GM21526 (cell line): Measurements from ENCODE around the gene CCNE1.
"Not testable (repeated sequence)": the region's sequence is repeated elsewhere in the genome, so short reads cannot be mapped to it uniquely, and the experiment has no call there.

Source experiments
- ATAC-seq: cut with Tn5 transposase; IDR thresholded peaks from one replicate; pipeline ENCODE4 v1.9.1; 2021; ENCODE audit warnings: moderate library complexity; ENCODE audit not compliant: unreplicated experiment, low FRiP score

The CCNE1 gene

DNA sequence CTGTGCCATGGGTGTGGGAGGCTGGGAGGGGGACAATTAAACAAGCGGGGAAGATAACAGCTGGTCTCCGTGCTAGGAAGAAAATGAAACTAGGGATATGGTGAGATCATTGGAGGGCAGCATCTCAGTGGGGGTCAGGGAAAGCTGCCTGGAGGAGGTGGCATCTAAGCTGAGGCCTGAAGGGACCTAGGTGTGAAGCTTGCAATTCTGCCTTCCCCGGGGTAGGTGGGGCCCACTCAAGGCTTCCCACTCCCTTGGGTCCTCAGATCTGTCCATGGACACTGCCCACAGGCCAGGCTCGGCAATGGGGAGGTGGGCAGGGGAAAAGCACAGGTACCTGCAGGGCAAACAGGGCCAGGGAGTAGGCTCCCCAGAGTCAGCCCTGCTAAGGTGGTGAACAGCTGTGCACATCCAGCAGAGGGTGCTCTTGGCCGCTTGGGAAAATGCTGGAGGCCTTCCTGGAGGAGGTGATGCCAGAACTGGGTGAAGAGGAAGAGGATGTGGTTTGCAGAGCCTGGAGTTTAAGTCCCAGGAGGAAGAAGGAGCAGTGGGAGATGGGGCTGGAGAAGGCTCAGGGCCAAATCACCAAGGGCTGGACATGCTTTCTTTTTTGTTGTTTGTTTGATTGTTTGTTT is 25.7 kb upstream of the CCNE1 start:
- no peak for ATAC-seq

DNA sequence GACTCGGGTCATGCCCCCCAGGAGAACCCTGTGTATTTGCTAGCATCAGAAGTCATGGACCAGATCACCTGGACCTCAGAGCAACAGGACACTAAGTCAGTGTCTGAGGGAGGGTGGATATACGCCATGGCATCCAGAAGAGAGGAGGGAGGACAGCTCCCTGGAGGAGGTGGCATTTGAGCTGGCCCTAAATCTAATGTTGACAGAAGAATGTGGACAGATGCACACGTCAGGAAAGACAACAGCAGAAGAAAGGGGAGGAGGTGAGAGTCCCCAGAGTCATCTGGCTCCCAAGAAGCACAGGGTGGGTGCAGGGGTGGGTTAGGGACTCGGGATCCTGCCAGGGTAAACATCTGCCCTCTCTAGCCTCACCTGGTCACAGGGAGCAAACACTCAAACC is 24.5 kb upstream of the CCNE1 start:
- ATAC-seq: no peak

DNA sequence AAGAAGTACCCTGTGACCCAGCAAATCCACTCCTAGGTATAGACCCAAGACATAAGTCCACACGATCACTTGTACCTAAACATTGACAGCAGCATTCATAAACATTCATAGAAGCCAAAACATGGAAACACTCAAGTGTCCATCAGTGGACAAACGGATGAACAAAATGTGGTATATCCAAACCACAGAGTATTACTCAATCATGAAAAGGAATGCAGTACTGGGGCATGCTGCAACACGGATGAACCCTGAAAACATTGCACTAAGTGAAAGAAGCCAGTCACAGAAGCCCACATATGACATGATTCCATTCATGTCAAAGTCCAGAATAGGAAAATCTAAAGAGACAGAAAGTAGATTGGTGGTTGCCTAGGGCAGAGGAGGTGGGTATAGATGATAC is 22.8 kb upstream of the CCNE1 start:
- no peak for ATAC-seq

DNA sequence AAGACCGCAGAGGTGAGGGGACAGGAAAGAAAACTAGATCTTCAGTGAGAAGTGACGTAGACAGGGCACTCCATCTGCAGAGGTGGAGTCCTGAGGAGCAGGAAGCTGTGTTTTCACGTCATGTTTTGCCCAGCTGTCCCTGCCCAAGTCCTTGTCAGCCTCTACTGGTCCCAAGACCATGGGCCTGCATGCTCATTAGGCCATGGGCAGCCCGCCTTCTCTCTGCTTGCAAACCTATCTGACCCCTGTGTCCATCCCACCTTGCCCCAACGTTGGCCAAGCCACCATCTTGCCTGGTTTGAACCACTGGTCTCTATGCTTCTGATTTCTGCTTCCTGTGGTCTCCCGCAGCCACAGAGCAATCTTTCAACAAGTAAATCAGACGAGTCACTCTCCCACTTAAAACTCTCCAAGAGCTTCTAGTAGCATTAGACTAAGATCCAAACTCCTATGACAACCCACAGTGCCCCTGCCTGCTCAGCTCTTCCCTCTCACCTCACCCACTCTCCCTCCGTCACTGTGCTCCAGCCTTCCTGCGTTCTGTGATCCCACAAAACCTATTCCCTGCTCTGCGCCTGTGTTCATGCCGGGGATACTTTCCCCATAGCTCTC is 18.6 kb upstream of the CCNE1 start:
- no peak for ATAC-seq

DNA sequence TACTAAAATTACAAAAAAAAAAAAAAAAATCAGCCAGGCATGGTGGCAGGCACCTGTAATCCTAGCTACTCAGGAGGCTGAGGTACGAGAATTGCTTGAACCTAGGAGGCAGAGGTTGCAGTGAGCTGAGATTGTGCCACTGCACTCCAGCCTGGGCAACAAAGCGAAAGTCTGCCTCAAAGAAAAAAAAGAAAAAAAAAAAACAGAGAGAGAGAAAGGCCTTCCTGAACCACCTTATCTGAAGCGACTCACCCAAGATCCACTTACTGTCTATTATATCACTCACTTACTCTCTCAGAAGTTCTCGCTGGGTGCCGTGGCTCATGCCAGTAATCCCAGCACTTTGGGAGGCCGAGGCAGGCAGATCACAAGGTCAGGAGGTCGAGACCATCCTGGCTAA is 17.3 kb upstream of the CCNE1 start:
- not testable (repeated sequence) for ATAC-seq

DNA sequence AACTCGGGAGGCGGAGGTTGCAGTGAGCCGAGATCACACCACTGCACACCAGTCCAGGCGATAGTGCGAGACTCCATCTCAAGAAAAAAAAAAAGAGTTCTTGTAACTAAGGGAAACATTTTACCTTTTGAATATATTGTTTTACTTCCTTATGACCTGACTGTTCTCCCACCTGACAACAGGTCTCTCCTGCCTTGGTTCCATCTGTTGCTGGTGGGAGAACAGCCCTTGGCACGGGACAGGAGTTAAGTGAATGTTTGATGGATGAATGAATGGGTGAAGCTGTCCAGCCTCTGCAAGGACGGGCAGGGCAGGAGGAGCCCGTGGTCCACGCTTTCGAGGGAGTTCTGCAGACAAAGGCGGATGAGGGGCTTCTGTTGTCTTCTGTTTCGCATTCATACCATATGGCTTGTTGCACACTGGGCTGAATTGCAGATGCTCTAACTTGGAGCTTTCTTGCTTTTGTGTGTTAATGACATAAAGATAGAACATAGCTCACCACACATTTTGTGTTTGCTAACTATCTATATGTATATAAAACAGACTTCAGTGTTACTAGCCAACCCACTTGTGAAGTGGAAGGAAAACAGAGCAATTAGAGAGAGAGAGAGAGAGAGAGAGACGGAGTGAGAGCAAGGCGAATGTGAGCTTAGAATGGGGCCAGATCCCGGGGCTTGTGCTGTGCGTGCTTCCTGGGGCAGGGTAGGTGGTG is 16.2 kb upstream of the CCNE1 start:
- ATAC-seq: no peak

DNA sequence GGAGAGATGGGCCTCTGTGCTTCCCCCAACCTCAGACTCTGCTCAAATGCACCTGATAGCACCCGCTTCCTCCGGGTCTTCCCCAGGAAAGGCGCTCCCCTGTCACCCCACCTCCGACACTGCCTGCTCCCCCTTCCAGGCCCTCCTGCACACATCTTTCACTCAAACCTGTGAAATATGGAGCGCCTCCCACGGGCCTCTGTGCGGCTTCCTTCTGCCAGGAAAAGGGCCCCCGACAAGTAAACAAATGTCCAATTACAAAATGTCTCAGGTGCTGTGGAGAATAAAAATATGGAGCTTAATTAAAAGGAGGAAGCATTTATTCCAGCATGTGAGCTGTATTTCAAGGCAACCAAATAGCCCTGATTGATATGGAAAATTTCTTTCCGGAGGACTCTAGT is 15.6 kb upstream of the CCNE1 start:
- ATAC-seq: no peak

DNA sequence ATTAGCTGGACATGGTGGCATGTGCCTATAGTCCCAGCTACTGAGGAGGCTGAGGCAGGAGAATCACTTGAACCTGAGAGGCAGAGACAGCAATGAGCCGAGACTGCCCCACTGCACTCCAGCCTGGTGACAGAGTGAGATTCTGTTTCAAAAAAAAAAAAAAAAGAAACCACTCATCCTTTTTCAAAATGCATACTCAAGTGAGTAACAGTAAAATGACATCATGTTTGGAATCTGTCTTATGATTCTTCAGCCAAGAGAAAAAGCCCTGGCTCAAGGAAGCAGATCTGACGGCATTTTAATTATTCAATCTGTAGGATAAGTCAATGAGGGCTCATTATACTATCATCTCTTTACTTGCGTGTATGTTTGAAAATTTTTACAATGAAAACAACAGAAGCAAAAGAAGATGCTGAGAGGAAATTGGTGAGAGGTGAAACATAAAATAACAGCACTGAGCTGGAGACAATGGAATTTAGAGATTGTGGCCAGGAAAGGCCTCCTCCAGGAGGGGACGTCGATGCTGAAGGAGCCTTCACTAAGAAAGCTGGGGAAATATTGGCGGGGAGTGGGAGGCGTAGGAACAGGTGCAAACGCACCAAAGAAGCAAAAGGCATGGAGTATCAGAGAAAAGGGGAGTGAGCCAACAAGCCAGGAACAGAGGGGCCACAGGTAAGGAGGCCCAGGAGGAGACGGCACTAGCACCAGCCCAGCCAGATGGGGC is 12.9 kb upstream of the CCNE1 start:
- no peak for ATAC-seq

DNA sequence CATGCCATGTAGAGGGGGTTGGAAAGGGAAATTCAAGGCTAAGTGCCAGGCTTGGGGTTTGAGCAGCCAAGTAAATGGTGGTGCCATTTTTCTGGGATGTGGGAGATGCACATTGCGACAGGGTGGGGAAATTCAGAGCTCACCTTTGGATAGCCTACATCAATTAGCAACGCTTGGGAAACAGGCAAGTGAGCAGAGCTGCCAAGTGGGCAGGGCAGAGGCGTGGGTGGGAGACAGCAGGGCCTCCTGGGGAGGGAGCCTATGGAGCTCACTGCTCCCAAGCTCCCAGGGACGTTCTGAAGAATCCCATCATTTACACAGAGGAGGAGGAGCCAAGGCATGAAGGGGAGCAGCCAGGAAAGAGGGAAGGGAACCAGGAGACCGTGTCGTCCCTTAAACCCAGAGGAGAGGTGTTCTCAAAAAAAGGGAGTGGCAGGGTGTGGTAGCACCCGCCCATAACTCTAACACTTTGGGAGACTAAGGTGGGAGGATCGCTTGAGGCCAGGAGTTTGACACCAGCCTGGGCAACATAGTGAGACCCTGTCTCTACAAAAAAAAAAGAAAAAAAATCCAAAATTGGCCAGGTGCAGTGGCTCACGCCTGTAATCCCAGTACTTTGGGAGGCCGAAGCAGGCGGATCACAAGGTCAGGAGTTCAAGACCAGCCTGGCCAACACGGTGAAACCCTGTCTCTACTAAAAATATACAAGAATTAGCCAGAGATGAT is 11.5 kb upstream of the CCNE1 start:
- ATAC-seq: no peak

DNA sequence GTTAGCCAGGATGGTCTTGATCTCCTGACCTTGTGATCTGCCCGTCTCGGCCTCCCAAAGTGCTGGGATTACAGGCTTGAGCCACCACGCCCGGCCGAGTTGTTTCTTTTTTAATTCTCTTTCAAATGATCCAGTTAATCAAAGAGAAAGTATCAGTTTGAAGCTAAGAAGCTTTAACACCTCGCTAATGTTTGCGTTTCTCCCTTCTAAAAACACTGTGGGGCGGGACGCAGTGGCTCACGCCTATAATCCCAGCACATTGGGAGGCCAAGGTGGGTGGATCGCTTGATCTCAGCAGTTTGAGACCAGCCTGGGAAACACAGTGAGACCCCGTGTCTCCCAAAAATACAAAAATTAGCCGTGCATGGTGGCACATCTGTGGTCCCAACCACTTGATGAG is 7.8 kb upstream of the CCNE1 start:
- ATAC-seq: not testable (repeated sequence)

DNA sequence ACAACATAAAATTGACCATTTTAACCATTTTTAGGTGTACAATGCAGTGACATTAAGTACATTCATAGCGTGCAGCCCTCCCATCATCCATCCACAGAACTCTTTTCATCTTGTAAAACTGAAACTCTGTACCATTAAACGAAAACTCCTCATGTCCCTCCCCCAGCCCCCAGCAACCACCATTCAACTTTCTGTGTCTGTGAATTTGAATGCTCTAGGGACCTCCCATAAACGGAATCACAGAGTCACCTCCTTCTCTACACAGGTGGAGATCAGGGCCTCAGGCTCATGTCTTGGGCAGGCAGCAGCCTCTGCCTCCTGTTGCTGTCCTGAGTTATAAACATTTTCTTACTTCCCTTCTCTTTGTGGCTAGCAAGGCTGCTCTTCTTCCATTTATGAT is 7.3 kb upstream of the CCNE1 start:
- peak; percentile 86 for ATAC-seq

DNA sequence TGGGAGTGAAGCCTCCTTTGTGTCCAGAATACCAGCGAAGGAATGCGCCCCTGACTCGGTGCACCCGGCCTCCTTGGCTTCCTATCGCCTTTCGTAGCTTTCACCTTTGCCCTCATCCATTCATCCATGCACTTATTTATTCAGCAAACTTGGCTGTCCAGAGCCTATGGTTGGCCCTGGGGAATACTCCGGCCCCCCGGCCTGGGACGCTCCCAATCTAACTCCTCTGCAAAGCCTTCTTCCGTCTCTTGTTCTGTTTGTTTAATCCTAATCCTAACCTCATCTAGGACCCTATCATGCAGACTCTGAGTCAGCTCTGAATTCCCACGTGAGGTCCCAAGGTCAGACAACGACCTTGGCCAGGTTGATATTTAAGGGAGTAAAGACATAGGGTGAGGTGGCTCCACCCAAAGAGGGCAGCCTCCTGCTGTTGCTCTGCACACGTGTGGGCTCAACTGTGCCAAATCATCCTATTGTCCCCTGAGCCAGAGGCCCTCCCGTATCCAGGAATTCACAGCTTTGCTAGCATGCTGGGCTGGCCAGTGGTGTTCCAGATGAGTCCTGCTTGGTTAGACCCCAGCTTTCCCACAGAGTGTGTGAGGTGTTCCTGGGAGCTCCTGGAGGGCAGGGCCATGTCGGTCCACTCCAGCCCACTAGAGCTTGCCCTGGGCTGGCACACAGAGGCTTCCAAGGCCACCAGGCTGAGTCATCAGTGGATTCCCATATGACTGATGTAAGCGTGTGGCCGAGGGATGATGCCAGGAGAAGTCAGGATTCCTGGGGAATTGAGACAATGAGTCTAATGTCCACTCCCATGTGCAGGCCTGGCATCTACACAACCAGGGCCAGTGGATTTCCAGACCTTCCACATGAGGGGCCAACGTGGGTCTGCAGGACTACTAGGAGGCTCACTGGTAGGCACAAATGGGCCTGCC is 6.5 kb upstream of the CCNE1 start:
- ATAC-seq: no peak

DNA sequence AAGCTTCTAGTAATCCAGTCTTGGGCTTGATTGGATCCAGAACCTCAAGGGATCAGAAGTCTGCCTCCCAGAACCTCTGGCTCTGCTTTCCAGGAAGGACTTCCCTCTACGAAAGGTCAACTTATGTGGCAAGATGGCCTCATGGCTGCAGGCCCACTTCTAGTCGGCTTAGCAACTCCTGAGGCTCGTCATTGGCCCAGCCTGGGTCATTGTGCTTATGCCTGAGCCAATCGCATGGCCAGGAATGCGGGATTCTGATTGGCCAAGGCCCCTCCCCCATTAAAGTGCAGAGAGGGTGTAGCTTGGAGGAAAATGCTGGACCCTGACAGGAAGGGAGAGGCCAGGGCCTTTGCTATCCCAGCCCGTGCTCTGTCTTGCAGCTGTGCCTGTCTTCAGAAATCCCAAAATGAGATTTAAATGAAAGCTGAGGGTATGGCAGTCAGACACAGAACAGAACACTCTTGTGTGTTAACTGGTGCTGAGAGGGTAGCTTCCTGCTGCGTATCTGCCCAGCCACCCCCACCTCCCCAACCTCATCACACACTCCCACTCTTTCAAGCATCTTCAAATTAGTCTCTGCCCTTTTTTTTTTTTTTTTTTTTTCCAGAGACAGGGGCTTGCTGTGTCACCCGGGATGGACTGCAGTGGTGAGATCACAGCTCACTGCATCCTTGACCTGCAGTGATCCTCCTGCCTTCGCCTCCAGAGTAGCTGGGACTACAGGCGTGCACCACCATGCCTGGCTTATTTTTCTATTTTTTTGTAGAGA is 5.5 kb upstream of the CCNE1 start:
- ATAC-seq: no peak

DNA sequence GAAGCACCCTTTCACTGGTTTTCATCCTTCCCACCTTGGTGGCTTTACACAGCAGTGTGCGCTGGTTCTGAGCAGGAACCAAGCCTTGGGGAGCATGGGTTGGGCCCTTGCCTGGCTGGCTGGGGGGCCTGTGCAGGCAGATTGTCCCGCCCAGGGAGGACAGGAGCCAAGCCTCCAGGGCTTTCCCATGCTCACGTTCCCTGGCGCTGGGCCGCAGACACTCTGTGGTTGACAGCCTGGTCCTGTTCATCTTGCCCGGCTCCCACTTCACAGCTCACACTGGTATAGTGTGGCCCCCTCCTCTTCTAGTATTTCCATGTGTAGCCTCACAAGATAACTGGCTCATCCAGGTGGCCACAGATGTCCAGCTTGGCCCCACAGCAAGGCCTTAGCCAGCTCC is 4.6 kb upstream of the CCNE1 start:
- ATAC-seq: no peak

DNA sequence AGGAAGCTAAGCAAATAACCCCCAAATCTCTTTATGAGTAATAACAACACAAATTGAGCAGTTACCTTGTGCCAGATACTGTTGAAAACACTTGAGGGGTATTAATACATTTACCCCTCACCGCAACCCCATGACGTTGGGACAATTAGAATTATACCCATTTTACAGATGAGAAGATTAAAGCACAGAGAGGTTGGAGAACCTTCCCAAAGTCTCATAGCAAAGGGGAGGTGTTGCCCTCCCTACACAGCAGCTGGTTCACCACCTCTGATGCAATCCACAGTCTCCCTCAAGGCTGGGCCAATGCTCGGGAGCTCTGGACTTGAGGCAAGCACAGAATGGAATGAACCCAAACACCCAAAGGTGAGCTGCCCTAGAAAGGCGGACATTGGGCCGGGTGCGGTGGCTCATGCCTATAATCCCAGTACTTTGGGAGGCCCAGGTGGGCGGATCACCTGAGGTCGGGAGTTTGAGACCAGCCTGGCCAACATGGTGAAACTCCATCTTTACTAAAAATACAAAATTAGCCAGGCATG is 3.9 kb upstream of the CCNE1 start:
- ATAC-seq: no peak

DNA sequence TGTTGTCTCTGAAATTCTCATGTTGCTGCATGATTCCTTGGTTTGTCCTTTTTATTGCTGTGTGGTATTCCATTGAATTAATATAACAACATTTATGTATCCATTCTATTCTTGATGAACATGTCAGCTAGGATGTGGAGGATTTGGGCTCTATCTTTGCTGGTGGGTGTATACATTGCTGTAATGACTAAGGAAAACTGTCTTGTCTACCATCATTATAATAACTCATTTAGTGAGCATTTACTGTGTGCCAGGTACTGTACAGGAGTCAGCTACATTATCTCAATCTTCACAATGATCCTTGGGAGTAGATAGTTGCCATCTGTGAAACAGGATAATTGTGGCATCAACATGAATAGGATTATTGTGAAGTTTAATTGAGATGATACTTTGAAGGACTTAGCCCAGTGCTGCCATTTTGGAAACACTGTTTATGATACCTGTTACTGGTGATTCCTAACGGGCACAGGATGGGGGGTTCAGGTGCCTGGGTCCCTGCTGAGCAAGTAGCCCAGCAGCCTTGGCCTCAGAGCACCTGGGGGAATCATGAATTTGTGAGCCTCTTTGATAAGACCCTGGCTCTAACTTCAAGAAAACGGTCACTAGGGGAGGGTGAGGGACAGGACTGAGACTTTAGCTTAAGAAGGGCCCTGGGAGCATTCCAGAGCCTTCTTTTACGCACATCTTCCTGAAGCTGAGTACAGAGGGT is 1.8 kb upstream of the CCNE1 start:
- ATAC-seq: no peak

DNA sequence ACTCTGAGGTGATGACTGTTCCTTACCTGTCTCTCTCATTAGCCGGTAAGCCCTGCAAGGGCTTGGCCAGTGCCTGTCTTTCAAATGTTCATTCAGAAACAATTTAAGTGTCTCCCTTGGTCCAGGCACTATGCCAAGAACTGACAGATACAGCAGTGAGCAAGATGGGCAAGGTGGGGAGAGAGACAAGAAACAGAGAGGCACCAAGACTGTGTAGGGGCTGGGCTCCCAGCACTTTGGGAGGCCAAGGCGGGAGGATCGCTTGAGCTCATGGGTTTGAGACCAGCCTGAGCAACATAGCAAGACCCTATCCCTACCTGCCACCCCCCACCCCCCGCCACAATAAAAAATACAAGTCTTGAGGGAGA is 1.3 kb upstream of the CCNE1 start:
- ATAC-seq: no peak
